Measurements from ENCODE around the gene TCF4.

- TF ChIP-seq CTCF (IDR thresholded peaks at IDR 0.05; ENCODE audit: insufficient read depth, low read depth, low read length) (no peak), EZH2 (IDR thresholded peaks at IDR 0.05; ENCODE audit: insufficient read depth, low read length) (no peak)
Observed at GRCh38 chr18:55286257-55286825, 301.7 kb downstream of the TCF4 start.
